ENCODE results near the gene SYNPO2. TPM values are rescaled to one million over a fixed set of nuclear protein-coding genes. Genes with fewer than 3 reads are reported as not detected.

The SYNPO2 gene
- total and polyA plus RNA-seq, 3 donors from 2014 or later = 29.1 to 53.4 (median 44.3) TPM

- TF ChIP-seq CTCF (IDR thresholded peaks at IDR 0.05) = peak in 1 of 3 experiments; percentile 24
- no peak for TF ChIP-seq POLR2A (IDR thresholded peaks at IDR 0.05)
- H3K4me1 ChIP-seq = no peaks in the 10 kb centered on the region
- WGBS, 2 donors = 82 to 83% methylated on average over 3 of the region's 3 CpGs
- H3K36me3 ChIP-seq (ENCODE audit: low read depth, missing control alignments) = no peaks in the 10 kb centered on the region
- intact Hi-C loops (cut with DNase I; ENCODE audit: low total_unique reads) = no loop called here
- DNase-seq = no peak
- H3K4me3 ChIP-seq = no peak overlapping the region
- no peaks in the 10 kb centered on the region for H3K9me3 ChIP-seq
- H3K27ac ChIP-seq = no peak overlapping the region
- no peaks in the 10 kb centered on the region for H3K27me3 ChIP-seq
These were observed 198.5 kb downstream of the SYNPO2 start for GRCh38 chr4:119087121-119087520.

- Histone ChIP-seq H3K9me3 (no peaks in the 10 kb centered on the region), H3K27me3 (no peaks in the 10 kb centered on the region), H3K36me3 (ENCODE audit: low read depth, missing control alignments) (no peaks in the 10 kb centered on the region), H3K4me1 (no peaks in the 10 kb centered on the region), H3K4me3 (no peak overlapping the region), H3K27ac (no peak overlapping the region)
- 83 to 90% methylated on average over 5 of the region's 5 CpGs for WGBS, 2 donors
- no peak for DNase-seq
- intact Hi-C loops (cut with DNase I; ENCODE audit: low total_unique reads) = no loop called here
- TF ChIP-seq CTCF (IDR thresholded peaks at IDR 0.05) = no peak
- TF ChIP-seq POLR2A (IDR thresholded peaks at IDR 0.05) = no peak
These were observed 199.0 kb downstream of the SYNPO2 start for GRCh38 chr4:119087656-119088055.

- intact Hi-C loops (cut with DNase I; ENCODE audit: low total_unique reads) = no loop called here
- no peak for DNase-seq
- Histone ChIP-seq H3K27ac (no peak overlapping the region), H3K36me3 (ENCODE audit: low read depth, missing control alignments) (no peaks in the 10 kb centered on the region), H3K4me3 (no peak overlapping the region), H3K27me3 (no peaks in the 10 kb centered on the region), H3K4me1 (no peaks in the 10 kb centered on the region), H3K9me3 (no peaks in the 10 kb centered on the region)
- TF ChIP-seq POLR2A (IDR thresholded peaks at IDR 0.05) (no peak), CTCF (IDR thresholded peaks at IDR 0.05) (no peak)
- 69 to 72% methylated on average over 5 of the region's 5 CpGs for WGBS, 2 donors
These were observed 204.6 kb downstream of the SYNPO2 start for GRCh38 chr4:119093042-119093827.

- 93 to 97% methylated on average over 2 of the region's 2 CpGs for WGBS, 2 donors
- intact Hi-C loops (cut with DNase I; ENCODE audit: low total_unique reads) = no loop called here
These were observed 208.7 kb downstream of the SYNPO2 start for GRCh38 chr4:119097282-119097900.

More at GRCh38 chr4:119097282-119097900, 208.7 kb downstream of the SYNPO2 start:
- no peak for DNase-seq
- Histone ChIP-seq H3K4me1 (no peaks in the 10 kb centered on the region), H3K27me3 (no peaks in the 10 kb centered on the region), H3K36me3 (ENCODE audit: low read depth, missing control alignments) (no peaks in the 10 kb centered on the region), H3K27ac (no peak overlapping the region), H3K4me3 (no peak overlapping the region), H3K9me3 (no peaks in the 10 kb centered on the region)
- TF ChIP-seq POLR2A (IDR thresholded peaks at IDR 0.05) (no peak), CTCF (IDR thresholded peaks at IDR 0.05) (no peak)

All from testis (tissue), 3 donors.